Heart left ventricle (tissue), 16 donors: ENCODE data around the gene ITSN1. TPM values are rescaled to one million over a fixed set of nuclear protein-coding genes. Genes with fewer than 3 reads are reported as not detected.

Experiments
- ATAC-seq, 4 donors: fragments of 200-7000 bp; cut with Tn5 transposase; one replicate each; pipeline ENCODE4 v1.9.1; 2020 to 2022; ENCODE audit warnings: moderate library complexity in 4 of 4, mild to moderate bottlenecking in 3 of 4, moderate number of reproducible peaks in 1 of 4
- DNase-seq, 5 donors: peaks; one replicate each; pipeline ENCODE4 v3.0.0-alpha.2; 2020
- H3K27ac ChIP-seq, 12 donors: fragments of 200-600 bp; sonication (generic) in 4 of 12; one replicate each; pipeline versions ENCODE4 v1.5.0 to v1.8.0; 2016 to 2022; ENCODE audit warnings: mild to moderate bottlenecking in 2 of 12
- H3K27me3 ChIP-seq, 9 donors: fragments of 200-600 bp; sonication (generic) in 2 of 9; one replicate each; pipeline versions ENCODE4 v1.5.1 to v1.8.0; 2016 to 2022; ENCODE audit warnings: mild to moderate bottlenecking in 3 of 9
- H3K36me3 ChIP-seq, 9 donors: fragments of 200-600 bp; sonication (generic) in 2 of 9; one replicate each; pipeline versions ENCODE4 v1.5.0 to v1.8.0; 2018 to 2022; ENCODE audit warnings: mild to moderate bottlenecking in 2 of 9
- H3K4me1 ChIP-seq, 12 donors: fragments of 200-600 bp; sonication (generic) in 4 of 12; one replicate each; pipeline versions ENCODE4 v1.5.0 to v1.8.0; 2016 to 2022; ENCODE audit warnings: mild to moderate bottlenecking in 3 of 12
- H3K4me3 ChIP-seq, 12 donors: fragments of 200-600 bp; sonication (generic) in 4 of 12; one replicate each; pipeline versions ENCODE4 v1.5.0 to v1.8.0; 2017 to 2022; ENCODE audit warnings: mild to moderate bottlenecking in 9 of 12, moderate library complexity in 4 of 12
- H3K9me3 ChIP-seq, 12 donors: fragments of 200-600 bp; sonication (generic) in 4 of 12; one replicate each; pipeline versions ENCODE4 v1.5.0 to v1.8.0; 2016 to 2022; ENCODE audit warnings: mild to moderate bottlenecking in 1 of 12
- POLR2A ChIP-seq, 2 donors: fragments of 450-650 bp; IDR thresholded peaks; one replicate each; pipeline ENCODE4 v1.6.1; 2017; ENCODE audit warnings: antibody characterized with exemption in 2 of 2, mild to moderate bottlenecking in 2 of 2, moderate library complexity in 2 of 2
- WGBS, 4 donors: extraction: QIAGEN DNeasy Blood & Tissue Kit in 2 of 4; methylation state at CpG; one replicate each; pipeline versions ENCODE4 v1.1.5 to v1.1.7; 2013 to 2018; 5-methylcytosine and 5-hydroxymethylcytosine counted together
- intact Hi-C, 10 donors: fragments of 100-400 bp; cut with DNase I; formaldehyde crosslinking; loops; one replicate each; pipeline versions ENCODE4 v1.11.1 to v1.14.2; 2022
- polyA plus RNA-seq, 2 donors: library from polyadenylated mRNA; stranded (reverse); fragments of 200-250 nt; gene quantifications; one replicate each; pipeline ENCODE4 v1.2.3, GENCODE V29; 2013
- total RNA-seq, 9 donors: library from RNA; depleted of rRNA in 2 of 9; stranded (reverse); fragments of >200 nt in 2 of 9; fragmentation: NEBNext Ultra II Directional in 3 of 9; extraction: Animal tissue kit (Norgen Biotek cat#: 25700) in 3 of 9; gene quantifications; one replicate each; pipeline versions ENCODE4 v1.1.0 to v1.2.4, GENCODE V29; 2016 to 2023
- TF ChIP-seq, protein P1 (sequence below), 12 donors: fragments of 200-600 bp; sonication (generic) in 4 of 12; IDR thresholded peaks; one replicate each; pipeline versions ENCODE4 v1.5.0 to v1.8.0; 2018 to 2022; ENCODE audit warnings: antibody characterized with exemption in 12 of 12, mild to moderate bottlenecking in 5 of 12
- donor health status: ischemic (EF 13 %, LVEDD 7.1; RV severe dilation, severe dysfunction).
- donor health status: healthy with polysubstance abuse.
- donor health status: DM: no; HTN: yes; CAD: no.
- donor health status: DM: no; HTN: no; CAD: no.
- donor health status: ischemic (EF 25% LVEDD 6.9; RV normal size, moderate dysfunction).
- donor health status: ischemic (EF 25% LVEDD 5.7; RV mildly dilated, moderate dysfunction).
- donor health status: healthy.
- donor health status: DM: yes; HTN: yes; CAD: no.
- donor health status: ischemic (EF 35%, LVEDD 5.7; RV mildly dilated, moderate dysfunction).
- donor health status: nonischemic (EF 11% LVEDD 7.7; RV severe dilation, severe dysfunction).
- donor health status: DM: yes; HTN: yes; CAD: no.
- donor health status: PGD.
- donor health status: ischemic (EF 29% LVEDD 5.4; RV normal size, mild dysfunction).
- donor health status: nonischemic (EF 23%, LVEDD 6.1; RV moderate dilation, normal function).

ITSN1 gene
- total and polyA plus RNA-seq, 11 donors = 17.2 to 51.5 (median 34.0) TPM

DNA sequence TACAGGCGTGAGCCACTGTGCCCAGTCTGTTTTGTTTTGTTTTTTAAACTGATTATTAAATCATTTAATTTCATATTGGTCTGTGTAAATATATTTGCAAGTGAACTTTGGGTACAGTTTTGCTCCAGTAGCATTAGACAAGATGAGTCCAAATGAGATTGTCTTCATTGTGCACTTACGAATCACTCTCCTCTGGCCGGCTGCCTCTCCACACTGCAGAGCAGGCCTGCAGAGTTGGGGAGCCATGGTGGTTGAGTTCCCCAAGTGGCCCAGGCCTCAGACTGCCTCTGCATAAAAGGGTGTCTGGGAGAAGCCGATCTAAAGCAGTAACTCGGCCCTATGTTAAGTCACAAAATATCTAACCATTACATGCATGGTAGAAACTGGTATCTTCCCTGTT, 198.5 kb downstream of the ITSN1 start:
- Histone ChIP-seq H3K27me3 (no peaks in the 10 kb centered on the region), H3K4me3 (no peak overlapping the region), H3K4me1 (peaks cover 0 to 32% (median 10%) of the 10 kb centered on the region in 12 donors), H3K27ac (no peak overlapping the region), H3K9me3 (no peaks in the 10 kb centered on the region), H3K36me3 (peaks cover 0 to 35% (median 24%) of the 10 kb centered on the region in 9 donors)
- DNase-seq = no peak
- intact Hi-C loops = no loop called here
- no peak for ATAC-seq
- WGBS, 4 donors = 92 to 95% (median 94%) methylated on average over 5 of the region's 5 CpGs
- TF ChIP-seq, protein P1, sequence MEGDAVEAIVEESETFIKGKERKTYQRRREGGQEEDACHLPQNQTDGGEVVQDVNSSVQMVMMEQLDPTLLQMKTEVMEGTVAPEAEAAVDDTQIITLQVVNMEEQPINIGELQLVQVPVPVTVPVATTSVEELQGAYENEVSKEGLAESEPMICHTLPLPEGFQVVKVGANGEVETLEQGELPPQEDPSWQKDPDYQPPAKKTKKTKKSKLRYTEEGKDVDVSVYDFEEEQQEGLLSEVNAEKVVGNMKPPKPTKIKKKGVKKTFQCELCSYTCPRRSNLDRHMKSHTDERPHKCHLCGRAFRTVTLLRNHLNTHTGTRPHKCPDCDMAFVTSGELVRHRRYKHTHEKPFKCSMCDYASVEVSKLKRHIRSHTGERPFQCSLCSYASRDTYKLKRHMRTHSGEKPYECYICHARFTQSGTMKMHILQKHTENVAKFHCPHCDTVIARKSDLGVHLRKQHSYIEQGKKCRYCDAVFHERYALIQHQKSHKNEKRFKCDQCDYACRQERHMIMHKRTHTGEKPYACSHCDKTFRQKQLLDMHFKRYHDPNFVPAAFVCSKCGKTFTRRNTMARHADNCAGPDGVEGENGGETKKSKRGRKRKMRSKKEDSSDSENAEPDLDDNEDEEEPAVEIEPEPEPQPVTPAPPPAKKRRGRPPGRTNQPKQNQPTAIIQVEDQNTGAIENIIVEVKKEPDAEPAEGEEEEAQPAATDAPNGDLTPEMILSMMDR (IDR thresholded peaks at IDR 0.05) = no peak
- TF ChIP-seq POLR2A (IDR thresholded peaks at IDR 0.05) = no peak

GRCh38 chr21:33841561-33841960, 199.3 kb downstream of the ITSN1 start:
- no peak for DNase-seq
- no peak for ATAC-seq
- Histone ChIP-seq H3K27ac (peak overlapping the region in 1 of 12 donors; percentile 52), H3K27me3 (no peaks in the 10 kb centered on the region), H3K36me3 (peaks cover 0 to 27% (median 16%) of the 10 kb centered on the region in 9 donors), H3K9me3 (peaks cover 0 to 8% (median 0%) of the 10 kb centered on the region in 12 donors), H3K4me3 (no peak overlapping the region), H3K4me1 (peaks cover 0 to 32% (median 10%) of the 10 kb centered on the region in 12 donors)
- WGBS, 4 donors = 77 to 94% (median 91%) methylated on average over 7 of the region's 7 CpGs
- TF ChIP-seq, protein P1 (IDR thresholded peaks at IDR 0.05) = no peak
- TF ChIP-seq POLR2A (IDR thresholded peaks at IDR 0.05) = no peak
- intact Hi-C loops = no loop called here

DNA sequence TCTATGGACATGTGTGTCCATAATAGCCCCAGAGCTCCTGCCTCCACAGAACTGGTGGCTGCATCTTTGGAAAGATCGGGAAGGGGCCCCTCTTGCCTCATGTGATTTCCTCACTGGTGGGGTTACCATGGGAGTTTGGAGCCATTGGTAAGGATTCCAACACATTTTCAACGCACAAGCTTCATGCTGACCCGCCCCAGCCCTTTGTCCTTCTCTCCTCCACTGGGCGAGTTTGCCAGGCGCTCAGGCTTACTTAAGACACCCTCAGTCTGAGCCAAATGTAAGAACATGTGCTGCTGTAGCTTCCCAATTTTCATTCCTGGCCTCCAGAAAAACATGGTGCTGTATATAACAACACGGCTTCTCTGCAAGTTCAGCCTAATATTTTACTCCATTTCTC, 200.9 kb downstream of the ITSN1 start:
- peaks cover 0 to 32% (median 10%) of the 10 kb centered on the region in 12 donors for H3K4me1 ChIP-seq
- DNase-seq (peak in 1 of 5 donors; percentile 48), ATAC-seq (no peak)
- WGBS, 4 donors = 84 to 91% (median 89%) methylated on average over 6 of the region's 6 CpGs
- TF ChIP-seq POLR2A (IDR thresholded peaks at IDR 0.05) = no peak
- TF ChIP-seq, protein P1 (IDR thresholded peaks at IDR 0.05) = no peak
- H3K27me3 ChIP-seq = no peaks in the 10 kb centered on the region
- H3K36me3 ChIP-seq = peaks cover 0 to 12% (median 2%) of the 10 kb centered on the region in 9 donors
- H3K4me3 ChIP-seq = no peak overlapping the region
- peaks cover 0 to 9% (median 0%) of the 10 kb centered on the region in 12 donors for H3K9me3 ChIP-seq
- H3K27ac ChIP-seq = peak overlapping the region in 1 of 12 donors; percentile 60
- intact Hi-C loops = no loop called here

DNA sequence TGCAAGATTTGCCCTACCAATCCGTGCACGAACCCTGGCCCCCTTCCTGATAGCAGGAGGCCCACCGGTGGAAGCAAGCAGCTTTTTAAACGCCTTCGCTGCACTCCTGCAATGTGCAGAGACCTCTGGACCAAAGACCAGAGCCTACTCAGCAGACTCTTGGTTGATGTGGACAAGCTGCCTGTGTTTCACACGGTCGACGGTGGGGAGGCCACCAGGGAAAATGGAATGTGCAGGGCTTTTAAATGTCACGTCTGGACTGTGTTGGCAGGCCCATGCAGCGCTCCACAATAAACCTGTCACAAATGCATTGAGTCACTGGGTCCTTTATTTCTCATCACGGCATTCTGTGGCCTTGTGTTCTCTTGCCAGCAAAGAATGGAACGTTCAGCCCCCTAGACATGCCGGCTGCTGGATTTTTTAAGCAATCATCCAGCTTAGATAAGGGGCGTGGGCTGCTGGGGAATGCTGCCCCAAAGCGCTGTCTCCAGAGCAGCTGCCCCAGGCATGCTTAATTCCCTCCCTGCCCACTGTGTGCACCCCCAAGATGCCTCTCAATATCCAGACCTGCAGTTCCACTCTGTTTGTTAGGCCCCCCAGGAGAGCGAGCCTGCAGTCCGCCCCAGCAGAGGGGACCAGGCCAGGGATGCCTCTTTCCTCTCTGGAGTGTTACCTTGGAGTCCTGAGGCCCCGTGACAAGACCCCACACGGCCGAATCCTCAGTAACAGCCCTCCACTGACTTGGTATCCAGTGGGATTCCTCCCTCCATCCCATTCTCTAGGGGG, 202.0 kb downstream of the ITSN1 start:
- TF ChIP-seq, protein P1 (IDR thresholded peaks at IDR 0.05) = no peak
- no peak for TF ChIP-seq POLR2A (IDR thresholded peaks at IDR 0.05)
- Histone ChIP-seq H3K9me3 (peaks cover 0 to 9% (median 0%) of the 10 kb centered on the region in 12 donors), H3K27me3 (no peaks in the 10 kb centered on the region), H3K4me1 (peaks cover 0 to 32% (median 10%) of the 10 kb centered on the region in 12 donors), H3K4me3 (no peak overlapping the region), H3K27ac (no peak overlapping the region), H3K36me3 (peaks cover 0 to 2% (median 0%) of the 10 kb centered on the region in 9 donors)
- intact Hi-C loops = no loop called here
- 44 to 51% (median 51%) methylated on average over 18 to 20 of the region's 20 CpGs for WGBS, 4 donors
- DNase-seq (peak in 2 of 5 donors; percentile 59 to 61), ATAC-seq (peak; percentile 73 to 90 (median 82))
